H9 (cell line): Measurements from ENCODE around the gene GADD45A. TPM values are rescaled to one million over a fixed set of nuclear protein-coding genes. Genes with fewer than 3 reads are reported as not detected.

Source experiments
- DNase-seq: peaks from one replicate; pipeline ENCODE4 v3.0.0-alpha.2; 2017
- H2AFZ ChIP-seq: one replicate; pipeline ENCODE4 v1.6.1; 2013; ENCODE audit warnings: mild to moderate bottlenecking, low read length, control low read depth, moderate library complexity
- H2AK5ac ChIP-seq: 2 replicates; pipeline ENCODE4 v1.6.1; 2013; ENCODE audit warnings: low read length, control low read depth, mixed read lengths; ENCODE audit not compliant: insufficient read length
- H2BK120ac ChIP-seq: one replicate; pipeline ENCODE4 v1.6.1; 2013; ENCODE audit warnings: low read depth, mild to moderate bottlenecking, low read length, control low read depth, inconsistent platforms; ENCODE audit not compliant: poor library complexity, severe bottlenecking
- H2BK12ac ChIP-seq: 2 replicates; pipeline ENCODE4 v1.6.1; 2013; ENCODE audit warnings: low read length, control low read depth, mixed read lengths, low read depth; ENCODE audit not compliant: insufficient read length
- H2BK15ac ChIP-seq: 2 replicates; pipeline ENCODE4 v1.6.1; 2013; ENCODE audit warnings: low read depth, low read length, control low read depth
- H2BK20ac ChIP-seq: one replicate; pipeline ENCODE4 v1.6.1; 2013; ENCODE audit warnings: low read depth, mild to moderate bottlenecking, low read length, control low read depth, inconsistent platforms; ENCODE audit not compliant: poor library complexity, severe bottlenecking
- H2BK5ac ChIP-seq: 2 replicates; pipeline ENCODE4 v1.6.1; 2013; ENCODE audit warnings: low read length, control low read depth, mixed read lengths; ENCODE audit not compliant: insufficient read length
- H3K14ac ChIP-seq: 2 replicates; pipeline ENCODE4 v1.6.1; 2013; ENCODE audit warnings: low read length, control low read depth; ENCODE audit not compliant: insufficient read depth
- H3K18ac ChIP-seq: 2 replicates; pipeline ENCODE4 v1.6.1; 2013; ENCODE audit warnings: low read depth, mild to moderate bottlenecking, mixed read lengths, low read length, control low read depth; ENCODE audit not compliant: insufficient read length
- H3K23ac ChIP-seq: 2 replicates; pipeline ENCODE4 v1.6.1; 2013; ENCODE audit warnings: low read length, control low read depth, mixed read lengths, low read depth; ENCODE audit not compliant: insufficient read length
- H3K23me2 ChIP-seq: 2 replicates; pipeline ENCODE4 v1.6.1; 2013; ENCODE audit warnings: low read depth, mild to moderate bottlenecking, mixed read lengths, low read length, control low read depth; ENCODE audit not compliant: insufficient read length, poor library complexity, severe bottlenecking
- H3K27ac ChIP-seq: 2 replicates; pipeline ENCODE4 v1.5.1; 2013; ENCODE audit warnings: low read length, control low read depth, mixed read lengths, low read depth; ENCODE audit not compliant: insufficient read length
- H3K27me3 ChIP-seq: 2 replicates; pipeline ENCODE4 v1.6.1; 2013; ENCODE audit warnings: low read length, control low read depth, inconsistent platforms; ENCODE audit not compliant: insufficient read depth
- H3K4ac ChIP-seq: 2 replicates; pipeline ENCODE4 v1.6.1; 2013; ENCODE audit warnings: low read depth, mild to moderate bottlenecking, control low read depth, inconsistent platforms, low read length, moderate library complexity
- H3K4me1 ChIP-seq: 2 replicates; pipeline ENCODE4 v1.6.1; 2013; ENCODE audit warnings: low read length, control low read depth, inconsistent platforms; ENCODE audit not compliant: insufficient read depth
- H3K4me2 ChIP-seq: 2 replicates; pipeline ENCODE4 v1.6.1; 2013; ENCODE audit warnings: low read length, control low read depth, mixed read lengths; ENCODE audit not compliant: insufficient read length, insufficient read depth
- H3K56ac ChIP-seq: 2 replicates; pipeline ENCODE4 v1.6.1; 2013; ENCODE audit warnings: low read depth, mild to moderate bottlenecking, mixed read lengths, low read length, control low read depth; ENCODE audit not compliant: insufficient read length
- H3K79me1 ChIP-seq: 2 replicates; pipeline ENCODE4 v1.6.1; 2013; ENCODE audit warnings: low read depth, mild to moderate bottlenecking, moderate library complexity, low read length, control low read depth, inconsistent platforms; ENCODE audit not compliant: insufficient read depth, poor library complexity, severe bottlenecking
- H3K79me2 ChIP-seq: 2 replicates; pipeline ENCODE4 v1.6.1; 2013; ENCODE audit warnings: low read length, control low read depth, inconsistent platforms; ENCODE audit not compliant: insufficient read depth
- H3K9ac ChIP-seq: 2 replicates; pipeline ENCODE4 v1.6.1; 2013; ENCODE audit warnings: low read length, control low read depth, mixed read lengths; ENCODE audit not compliant: insufficient read length; ENCODE audit errors: extremely low read depth
- H3K9me3 ChIP-seq: one replicate; pipeline ENCODE4 v1.6.1; 2013; ENCODE audit warnings: low read depth, low read length, inconsistent platforms; ENCODE audit not compliant: control insufficient read depth
- H3T11ph ChIP-seq: one replicate; pipeline ENCODE4 v1.6.1; 2013; ENCODE audit warnings: mild to moderate bottlenecking, low read length, control low read depth, inconsistent platforms
- H4K20me1 ChIP-seq: one replicate; pipeline ENCODE4 v1.6.1; 2013; ENCODE audit not compliant: control insufficient read depth, insufficient read length, insufficient read depth
- H4K5ac ChIP-seq: 2 replicates; pipeline ENCODE4 v1.6.1; 2013; ENCODE audit warnings: low read depth, mild to moderate bottlenecking, mixed read lengths, low read length, control low read depth; ENCODE audit not compliant: insufficient read length
- H4K8ac ChIP-seq: replicated peaks from 2 replicates; pipeline ENCODE4 v1.6.1; 2013; ENCODE audit warnings: low read length, control low read depth, mixed read lengths, low read depth; ENCODE audit not compliant: insufficient read length
- H4K91ac ChIP-seq: 2 replicates; pipeline ENCODE4 v1.6.1; 2013; ENCODE audit warnings: low read depth, mild to moderate bottlenecking, moderate library complexity, mixed read lengths, low read length, control low read depth; ENCODE audit not compliant: insufficient read length
- H3K27ac Mint-ChIP-seq, 3 experiments: 2 replicates in 2 of 3; 3 replicates in 1 of 3; pipeline ENCODE4 v1.8.0; 2020 to 2021; ENCODE audit warnings: mixed read lengths in 3 of 3, mild to moderate bottlenecking in 1 of 3, moderate library complexity in 1 of 3
- H3K27me3 Mint-ChIP-seq: 2 replicates; pipeline ENCODE4 v1.8.0; 2021; ENCODE audit warnings: low read depth, mild to moderate bottlenecking, moderate library complexity, mixed read lengths
- H3K36me3 Mint-ChIP-seq, 3 experiments: 2 replicates in 2 of 3; 3 replicates in 1 of 3; pipeline ENCODE4 v1.8.0; 2020 to 2021; ENCODE audit warnings: low read depth in 3 of 3, mixed read lengths in 3 of 3; ENCODE audit not compliant: insufficient read depth in 1 of 3
- H3K4me1 Mint-ChIP-seq, 2 experiments: 2 replicates each; pipeline ENCODE4 v1.8.0; 2020; ENCODE audit warnings: mixed read lengths in 2 of 2
- H3K4me3 Mint-ChIP-seq, 2 experiments: 2 replicates in 1 of 2; 3 replicates in 1 of 2; pipeline ENCODE4 v1.8.0; 2020 to 2021; ENCODE audit warnings: mild to moderate bottlenecking in 2 of 2, mixed read lengths in 2 of 2, moderate library complexity in 1 of 2
- H3K9me3 Mint-ChIP-seq, 2 experiments: 2 replicates in 1 of 2; 3 replicates in 1 of 2; pipeline ENCODE4 v1.8.0; 2020; ENCODE audit warnings: mild to moderate bottlenecking in 2 of 2, mixed read lengths in 2 of 2, moderate library complexity in 1 of 2
- CTCF ChIP-seq: fragments of 200-600 bp; sonication (generic); conservative IDR thresholded peaks from 3 replicates; pipeline ENCODE4 v1.8.0; 2021; ENCODE audit warnings: antibody characterized with exemption, mild to moderate bottlenecking
- WGBS: extraction: QIAGEN DNeasy Blood & Tissue Kit; methylation state at CpG from one replicate; pipeline ENCODE4 v1.1.7; 2013; ENCODE audit warnings: missing lambda C conversion rate, low lambda C conversion rate, mixed read lengths; ENCODE audit not compliant: insufficient read length; ENCODE audit errors: extremely low coverage; 5-methylcytosine and 5-hydroxymethylcytosine counted together
- total RNA-seq: library from RNA; stranded (reverse); gene quantifications from 2 replicates; pipeline ENCODE4 v1.2.1, GENCODE V29; 2021

GADD45A gene
- total RNA-seq, 1 experiment from 2014 or later = 22.8 TPM

- no CpG with 5 or more reads among the region's 3 CpGs for WGBS
- no peaks in the 10 kb centered on the region for H3K27me3 Mint-ChIP-seq
These were observed 50.2 kb downstream of the GADD45A start for GRCh38 chr1:67735206-67735605.

More at GRCh38 chr1:67735206-67735605, 50.2 kb downstream of the GADD45A start:
- Histone ChIP-seq H3K79me2 (no peaks in the 10 kb centered on the region), H3K18ac (no peak overlapping the region), H3K27ac (no peak overlapping the region), H4K5ac (no peak overlapping the region), H3K4me1 (no peaks in the 10 kb centered on the region; the same call in 1 of the 2 replicates), H2BK15ac (no peak overlapping the region), H3K4ac (no peak overlapping the region), H2BK20ac (no peak overlapping the region), H3K4me2 (no peak overlapping the region), H3K23ac (no peak overlapping the region), H3K14ac (no peak overlapping the region), H4K20me1 (peaks cover 2% of the 10 kb centered on the region), H2AFZ (no peak overlapping the region), H2BK5ac (no peak overlapping the region), H3K9ac (no peak overlapping the region), H3K27me3 (no peaks in the 10 kb centered on the region), H3T11ph (no peak overlapping the region), H3K56ac (no peak overlapping the region), H4K91ac (no peak overlapping the region), H2AK5ac (no peak overlapping the region), H3K23me2 (no peaks in the 10 kb centered on the region), H2BK120ac (no peak overlapping the region), H4K8ac (no peak overlapping the region), H2BK12ac (no peak overlapping the region), H3K79me1 (no peaks in the 10 kb centered on the region), H3K9me3 (no peaks in the 10 kb centered on the region)
- no peak for TF ChIP-seq CTCF
- no peak for DNase-seq
- peaks cover 19 to 25% of the 10 kb centered on the region in 2 experiments for H3K4me1 Mint-ChIP-seq
- H3K36me3 Mint-ChIP-seq = no peaks in the 10 kb centered on the region
- H3K27ac Mint-ChIP-seq = no peak overlapping the region
- H3K4me3 Mint-ChIP-seq = no peak overlapping the region
- no peaks in the 10 kb centered on the region; a peak in 1 of 5 replicates for H3K9me3 Mint-ChIP-seq
